GM15510 (cell line): ENCODE measurements around the gene TIMM8B.

Experiments
- POLR2A ChIP-seq: IDR thresholded peaks from 3 replicates; pipeline ENCODE4 v1.6.1; 2011; ENCODE audit warnings: borderline replicate concordance; ENCODE audit not compliant: insufficient read length; ENCODE audit errors: extremely low read depth

The TIMM8B gene

GRCh38 chr11:112100462-112100861, 13.9 kb upstream of the TIMM8B start:
- TF ChIP-seq POLR2A = no peak

- no peak for TF ChIP-seq POLR2A
These were observed 11.4 kb upstream of the TIMM8B start for GRCh38 chr11:112097734-112098528.

DNA sequence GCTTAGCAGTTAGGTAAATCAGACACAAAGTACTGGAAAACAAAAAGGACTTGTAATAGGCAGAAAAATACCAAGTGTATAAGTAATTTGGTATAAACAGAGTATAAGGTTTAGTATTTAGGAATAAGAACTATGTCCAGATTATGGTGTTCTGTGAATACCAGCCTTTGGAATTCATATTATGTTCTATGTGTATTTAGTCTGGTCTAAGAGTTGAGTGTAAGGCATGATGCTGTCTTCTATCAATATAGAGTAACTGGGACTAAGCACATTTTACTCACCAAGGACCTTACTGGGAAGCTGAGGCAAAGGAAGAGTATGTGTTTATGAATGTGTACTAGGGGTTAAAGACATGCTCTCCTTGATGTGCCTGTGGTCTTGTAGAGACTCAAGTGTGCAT, 9.6 kb upstream of the TIMM8B start:
- TF ChIP-seq POLR2A = no peak

GRCh38 chr11:112087212-112087611, 656 bp upstream of the TIMM8B start:
- TF ChIP-seq POLR2A = no peak

DNA sequence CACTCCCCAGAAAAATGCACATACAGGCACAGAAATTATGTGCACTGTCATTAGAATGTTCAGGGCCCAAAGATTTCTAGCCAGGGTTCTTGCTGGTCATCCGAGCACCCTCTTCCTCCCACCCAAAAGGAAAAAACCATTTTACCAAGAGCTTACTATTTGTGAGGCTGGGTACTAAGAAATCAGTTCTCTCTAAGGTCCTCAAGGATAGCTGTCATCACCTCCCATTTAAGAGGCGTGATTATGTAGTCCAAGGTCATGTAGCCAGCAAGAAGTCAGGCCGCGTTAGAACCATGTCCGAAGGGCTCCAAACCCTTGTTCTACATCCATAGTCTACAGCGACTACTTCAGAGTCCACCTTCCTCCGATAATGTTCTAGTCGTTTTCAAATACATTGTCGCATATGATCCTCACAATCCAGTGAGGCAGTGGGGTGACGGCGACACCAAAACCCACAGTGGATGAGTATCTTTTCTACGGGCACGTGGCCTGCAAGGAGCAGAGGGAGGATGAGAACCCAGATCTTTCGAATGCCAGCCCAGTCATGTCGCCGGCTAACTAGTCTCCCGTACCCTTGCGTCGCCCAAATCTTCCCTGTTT, 634 bp downstream of the TIMM8B start:
- no peak for TF ChIP-seq POLR2A

GRCh38 chr11:112082729-112083128, 3.8 kb downstream of the TIMM8B start:
- TF ChIP-seq POLR2A = no peak

DNA sequence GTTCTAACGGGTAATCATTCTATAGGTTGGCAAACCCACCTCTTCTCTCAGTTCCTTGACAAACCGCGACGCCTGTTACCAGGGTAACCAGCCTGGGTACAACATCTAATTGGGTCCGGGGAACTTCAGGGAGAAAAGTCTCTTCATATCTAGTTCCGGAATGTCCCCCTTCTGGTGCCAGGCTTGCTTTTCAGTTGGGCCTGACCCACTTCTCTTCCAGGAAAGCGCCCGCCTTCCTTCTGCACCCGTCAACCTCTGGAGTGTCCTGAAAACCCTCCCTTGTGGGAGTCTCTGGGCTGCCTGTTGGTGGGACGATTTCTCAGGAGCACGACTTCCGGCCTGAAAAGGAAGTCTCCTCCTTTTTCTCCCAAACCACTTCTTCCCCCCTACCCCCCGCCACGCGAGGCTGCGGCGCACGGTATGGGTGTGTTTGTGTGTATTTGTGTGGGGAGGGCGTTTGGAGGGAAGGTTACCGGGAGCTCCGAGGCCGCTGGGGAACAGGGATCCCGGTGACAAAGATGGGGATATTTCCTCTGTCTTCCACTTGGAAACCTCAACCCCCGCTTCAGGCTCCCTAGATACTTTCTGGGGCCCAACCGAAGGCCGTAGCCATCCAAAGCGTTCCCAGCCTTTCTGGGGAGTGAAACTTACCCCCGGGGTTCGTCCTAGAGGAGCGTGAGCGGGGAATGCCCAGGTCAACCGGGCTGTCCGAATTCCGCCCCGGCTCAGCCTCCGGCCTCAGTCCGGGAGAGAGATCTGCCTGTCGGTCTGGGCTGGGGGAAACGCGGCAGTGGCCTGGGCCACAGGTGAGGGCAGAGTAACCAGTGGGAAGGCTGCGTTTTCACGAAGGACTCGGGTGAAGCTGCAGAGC, 12.4 kb downstream of the TIMM8B start, which contains the start of the genes NKAPD1 and PIH1D2:
Gene NKAPD1, plus strand, starts transcription at position 359 of the 871 bp plus-strand sequence. CDS start 1,276 bp downstream, outside the sequence.
Gene PIH1D2, minus strand, starts transcription at position 77 of the 871 bp plus-strand sequence. CDS start 843 bp downstream, outside the sequence.
- TF ChIP-seq POLR2A = peak; percentile 54

- TF ChIP-seq POLR2A = no peak
These were observed 23.6 kb downstream of the TIMM8B start for GRCh38 chr11:112062923-112063322.

- TF ChIP-seq POLR2A = no peak
These were observed 28.5 kb downstream of the TIMM8B start for GRCh38 chr11:112058103-112058502.

- no peak for TF ChIP-seq POLR2A
These were observed 29.4 kb downstream of the TIMM8B start for GRCh38 chr11:112057170-112057569.

DNA sequence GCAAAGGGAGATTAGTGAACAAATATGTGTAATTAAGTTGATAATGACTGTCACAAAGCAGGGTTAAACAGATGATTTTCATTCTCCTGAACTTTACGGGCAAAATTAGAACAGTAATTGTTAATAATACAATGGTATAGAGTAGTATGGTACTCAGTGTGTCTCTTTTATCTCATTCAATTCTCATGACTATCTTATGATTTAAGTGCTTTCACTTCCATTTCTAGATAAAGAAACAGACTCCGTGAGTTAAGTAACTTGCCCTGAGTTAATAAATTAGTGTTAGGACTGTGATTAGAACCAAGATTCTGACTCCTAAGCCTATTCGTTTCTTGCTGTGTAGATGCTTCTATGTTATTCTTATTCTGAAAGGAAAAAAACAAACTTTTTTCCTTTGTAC, 34.8 kb downstream of the TIMM8B start:
- no peak for TF ChIP-seq POLR2A

GRCh38 chr11:112050721-112051120, 35.8 kb downstream of the TIMM8B start:
- TF ChIP-seq POLR2A = no peak

DNA sequence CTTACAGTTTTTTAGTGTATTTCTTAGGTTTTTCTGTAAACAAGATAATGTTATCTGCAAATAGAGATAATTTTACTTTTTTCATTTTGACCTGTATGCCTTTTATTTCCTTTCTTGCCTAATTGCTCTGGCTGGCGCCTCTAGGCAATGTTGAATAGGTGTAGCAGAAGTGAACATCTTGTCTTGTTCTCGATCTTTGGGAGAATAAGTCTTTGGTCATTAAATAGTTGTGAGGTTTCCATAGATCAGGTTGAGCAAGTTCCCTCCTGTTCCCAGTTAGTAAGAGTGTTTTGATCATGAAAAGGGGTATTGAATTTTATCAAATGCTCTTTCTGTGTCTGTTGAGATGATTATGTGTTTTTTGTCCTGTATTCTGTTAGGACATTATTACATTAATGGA, 36.8 kb downstream of the TIMM8B start:
- TF ChIP-seq POLR2A = no peak

- TF ChIP-seq POLR2A = no peak
These were observed 41.6 kb downstream of the TIMM8B start for GRCh38 chr11:112044961-112045360.

DNA sequence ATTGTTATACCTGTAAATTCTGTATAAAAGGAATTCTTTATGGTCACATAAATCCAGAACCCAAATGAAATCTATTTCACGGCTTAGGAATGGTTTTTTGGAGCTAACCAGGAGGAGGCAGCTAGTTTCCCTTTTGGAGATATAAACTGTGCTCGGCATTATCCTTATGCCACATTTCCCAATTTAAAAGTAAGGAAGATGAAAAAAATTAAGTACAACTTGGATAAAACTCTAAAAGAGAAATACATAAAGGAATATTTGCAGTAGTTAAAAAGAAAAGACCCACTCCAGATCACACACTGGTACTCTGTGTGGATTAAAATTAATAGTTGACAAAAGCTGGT, 43.6 kb downstream of the TIMM8B start:
- TF ChIP-seq POLR2A = no peak
